Astrocyte of the cerebellum (primary cell): ENCODE results near the gene LRFN2.

Experiments used
- DNase-seq: peaks from one replicate; pipeline ENCODE4 v3.0.0-alpha.2; 2011; ENCODE audit warnings: low read depth
- H3K4me3 ChIP-seq: 2 replicates; pipeline ENCODE4 v1.5.1; 2011; ENCODE audit warnings: mild to moderate bottlenecking, low read depth, low read length, moderate library complexity
- in situ Hi-C: cut with HindIII; loops from 2 replicates; pipeline ENCODE4 v1.10.0; 2017; ENCODE audit warnings: low sequenced_read_pairs
- TF ChIP-seq, protein P1 (sequence below): IDR thresholded peaks from 2 replicates; pipeline ENCODE4 v1.5.1; 2012; ENCODE audit warnings: low read length, low read depth, moderate library complexity, mild to moderate bottlenecking; ENCODE audit errors: missing control alignments

The LRFN2 gene

DNA sequence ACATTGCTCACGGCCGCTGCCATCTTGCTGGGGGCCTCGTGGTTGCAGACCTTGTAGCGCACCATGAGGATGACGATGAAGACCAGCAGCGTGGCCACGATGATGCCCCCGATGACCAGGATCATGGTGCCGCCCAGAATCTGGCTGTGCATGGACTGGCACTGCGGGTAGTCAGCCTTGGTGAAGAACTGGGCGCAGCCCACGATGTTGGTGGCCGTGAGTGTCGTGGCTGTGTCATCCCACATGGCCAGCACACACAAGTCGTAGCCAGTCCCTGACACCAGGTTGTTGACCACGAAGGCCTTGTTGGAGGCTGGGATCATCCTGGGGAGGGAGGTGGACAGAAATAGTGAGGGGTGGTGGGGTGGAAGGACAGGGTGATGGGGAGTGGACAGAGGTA is 194.6 kb downstream of the LRFN2 start:
- no peak for DNase-seq
- in situ Hi-C loops, result no loop called here
- TF ChIP-seq, protein P1, sequence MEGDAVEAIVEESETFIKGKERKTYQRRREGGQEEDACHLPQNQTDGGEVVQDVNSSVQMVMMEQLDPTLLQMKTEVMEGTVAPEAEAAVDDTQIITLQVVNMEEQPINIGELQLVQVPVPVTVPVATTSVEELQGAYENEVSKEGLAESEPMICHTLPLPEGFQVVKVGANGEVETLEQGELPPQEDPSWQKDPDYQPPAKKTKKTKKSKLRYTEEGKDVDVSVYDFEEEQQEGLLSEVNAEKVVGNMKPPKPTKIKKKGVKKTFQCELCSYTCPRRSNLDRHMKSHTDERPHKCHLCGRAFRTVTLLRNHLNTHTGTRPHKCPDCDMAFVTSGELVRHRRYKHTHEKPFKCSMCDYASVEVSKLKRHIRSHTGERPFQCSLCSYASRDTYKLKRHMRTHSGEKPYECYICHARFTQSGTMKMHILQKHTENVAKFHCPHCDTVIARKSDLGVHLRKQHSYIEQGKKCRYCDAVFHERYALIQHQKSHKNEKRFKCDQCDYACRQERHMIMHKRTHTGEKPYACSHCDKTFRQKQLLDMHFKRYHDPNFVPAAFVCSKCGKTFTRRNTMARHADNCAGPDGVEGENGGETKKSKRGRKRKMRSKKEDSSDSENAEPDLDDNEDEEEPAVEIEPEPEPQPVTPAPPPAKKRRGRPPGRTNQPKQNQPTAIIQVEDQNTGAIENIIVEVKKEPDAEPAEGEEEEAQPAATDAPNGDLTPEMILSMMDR, result no peak
- no peak overlapping the region for H3K4me3 ChIP-seq

DNA sequence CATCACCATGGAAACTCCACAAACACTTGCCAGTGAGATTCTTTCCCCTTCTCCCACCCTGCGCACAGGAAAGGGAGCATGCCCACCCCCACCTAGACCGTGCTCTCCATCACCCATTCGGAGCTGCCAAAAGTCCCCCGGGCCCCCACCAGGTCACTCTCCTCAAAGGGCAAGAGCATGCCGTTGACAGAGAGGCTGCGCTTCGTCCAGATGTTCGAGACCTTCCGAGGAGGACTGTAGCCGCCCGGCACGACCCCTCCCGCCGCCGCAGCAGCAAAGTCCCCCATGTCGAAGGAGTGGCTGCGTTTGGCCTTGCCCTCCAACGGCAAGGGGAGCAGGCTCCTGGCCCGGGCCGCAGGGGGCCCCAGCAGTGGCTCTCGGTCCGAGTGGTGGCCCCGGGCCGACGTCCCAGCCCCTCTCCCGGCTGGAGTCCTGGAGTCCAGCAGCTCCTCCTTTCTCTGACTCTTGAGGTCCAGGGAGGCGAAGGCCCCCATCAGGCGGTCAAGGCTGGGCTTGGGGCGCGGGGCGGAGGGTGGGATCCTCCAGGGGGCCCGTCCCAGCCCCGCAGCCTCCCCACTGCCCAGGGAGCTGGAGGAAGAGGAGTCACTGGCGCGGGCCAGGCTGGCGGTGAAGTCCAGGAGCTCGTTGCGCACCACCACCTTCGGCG is 195.2 kb downstream of the LRFN2 start:
- no peak overlapping the region for H3K4me3 ChIP-seq
- in situ Hi-C loops, result no loop called here
- DNase-seq, result no peak
- TF ChIP-seq, protein P1, result no peak

GRCh38 chr6:40391086-40391485 is 196.1 kb downstream of the LRFN2 start:
- in situ Hi-C loops, result no loop called here
- TF ChIP-seq, protein P1, result no peak

DNA sequence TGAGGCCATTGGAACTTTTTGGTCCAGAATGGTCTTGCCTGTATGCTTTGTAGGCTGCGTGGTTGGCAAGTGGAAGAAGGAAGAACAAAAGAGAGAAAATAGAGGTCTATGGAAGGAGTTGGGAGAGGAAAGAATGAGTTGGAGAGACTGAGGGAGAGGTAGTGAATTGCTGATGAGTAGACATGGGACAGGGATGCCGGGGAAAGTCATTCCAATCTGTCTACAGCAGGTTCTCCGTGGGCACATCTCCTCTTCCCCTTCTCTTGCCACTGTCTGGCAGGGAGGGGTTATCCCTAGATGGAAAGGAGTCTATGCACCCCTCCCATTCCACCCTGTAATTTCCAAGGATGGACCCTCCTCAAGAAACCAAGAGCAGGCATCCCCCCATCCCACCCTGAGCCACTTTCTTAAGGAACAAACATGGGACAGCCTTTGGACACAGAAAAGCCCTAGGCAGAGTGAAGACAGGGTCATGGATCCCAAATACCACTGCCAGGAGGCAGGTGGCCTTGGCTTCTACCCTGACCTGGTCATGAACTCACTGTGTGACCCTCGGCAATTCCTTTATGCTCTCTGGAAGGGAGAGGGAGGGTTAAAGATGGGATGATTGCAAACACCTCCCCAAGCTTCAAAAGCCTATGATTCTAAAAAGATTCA is 196.9 kb downstream of the LRFN2 start:
- in situ Hi-C loops, result no loop called here
- TF ChIP-seq, protein P1, result no peak
- H3K4me3 ChIP-seq, result no peak overlapping the region
- DNase-seq, result no peak

More at GRCh38 chr6:40391086-40391485, 196.1 kb downstream of the LRFN2 start:
- H3K4me3 ChIP-seq, result no peak overlapping the region
- no peak for DNase-seq

GRCh38 chr6:40389254-40389653 is 197.9 kb downstream of the LRFN2 start:
- in situ Hi-C loops, result loop anchor here (5.0 kb wide), 1 partner anchor 78 kb away; no protein-coding TSS in a partner anchor
- TF ChIP-seq, protein P1, result no peak

DNA sequence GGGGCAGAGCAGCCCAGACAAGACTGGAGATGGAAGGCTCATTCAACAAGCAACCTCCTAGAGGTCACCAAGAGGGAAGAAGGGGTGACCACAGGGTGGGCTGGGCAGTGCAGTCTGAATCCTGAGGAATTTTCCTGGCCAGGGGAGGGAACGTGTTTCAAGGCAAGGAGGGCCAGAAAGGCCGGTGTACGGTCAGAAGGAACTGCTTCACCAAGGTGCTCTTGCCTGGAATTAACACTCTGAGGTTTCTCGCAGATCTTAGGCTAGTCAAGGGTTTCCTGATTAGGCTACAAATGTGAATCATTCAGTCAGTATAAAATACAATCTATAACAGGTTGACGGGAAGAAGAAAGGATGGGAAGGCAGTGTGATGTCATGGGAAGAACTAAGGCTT is 199.3 kb downstream of the LRFN2 start:
- no peak for DNase-seq
- no peak overlapping the region for H3K4me3 ChIP-seq
- in situ Hi-C loops, result loop anchor here (5.0 kb wide), 1 partner anchor 79 kb away; no protein-coding TSS in a partner anchor

More at GRCh38 chr6:40389254-40389653, 197.9 kb downstream of the LRFN2 start:
- no peak for DNase-seq
- no peak overlapping the region for H3K4me3 ChIP-seq

More for the DNA sequence above, 199.3 kb downstream of the LRFN2 start:
- TF ChIP-seq, protein P1, result no peak
